ENCODE measurements around the gene FSD1.
"Not testable (repeated sequence)": the region's sequence is repeated elsewhere in the genome, so short reads cannot be mapped to it uniquely, and the experiment has no call there.

Gene FSD1

GRCh38 chr19:4304538-4305256 is at the start of gene FSD1:
FSD1 (plus strand) TSS chr19:4304598; CDS start chr19:4304747, 149 bp downstream.
- peak; percentile 41 to 79 (median 56) for DNase-seq (ENCODE audit: low read depth in 3 of 3)

DNA sequence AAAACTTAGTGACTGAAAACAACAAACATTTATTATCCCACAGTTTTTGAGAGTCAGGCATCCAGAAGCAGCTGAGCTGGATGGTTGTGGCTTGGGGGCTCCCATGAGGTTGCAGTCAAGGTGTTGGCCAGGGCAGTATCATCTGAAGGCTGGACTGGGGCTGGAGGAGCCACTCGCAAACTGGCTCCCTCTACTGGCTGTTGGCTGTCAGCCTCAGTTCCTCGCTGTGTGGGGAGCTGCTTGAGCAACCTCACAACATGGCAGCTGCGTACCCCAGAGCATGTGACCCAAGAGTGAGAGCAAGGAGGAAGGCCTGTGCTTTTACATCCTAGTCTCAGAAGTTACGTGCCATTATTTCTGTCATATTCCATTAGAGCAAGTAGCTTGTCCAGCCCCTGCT is 47.8 kb upstream of the FSD1 start:
- no peak for DNase-seq (ENCODE audit: low read depth in 3 of 3)

DNA sequence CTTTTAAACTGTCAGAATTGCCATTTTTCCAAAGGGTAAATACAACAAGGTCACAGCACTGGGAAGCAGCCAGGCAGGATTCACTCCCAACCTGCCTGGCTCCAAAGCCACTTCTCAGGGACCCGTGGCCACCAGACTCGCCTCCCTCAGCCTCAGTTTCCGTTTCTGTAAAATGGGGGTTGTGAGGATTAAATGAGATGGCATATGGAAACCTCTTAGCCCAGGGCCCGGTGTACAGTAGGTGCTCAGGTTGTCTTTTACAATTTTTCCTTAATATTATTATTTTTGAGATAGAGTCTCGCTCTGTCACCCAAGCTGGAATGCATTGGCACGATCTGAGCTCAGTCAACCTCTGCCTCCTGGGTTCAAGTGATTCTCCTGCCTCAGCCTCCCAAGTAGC is 47.4 kb upstream of the FSD1 start:
- no peak for DNase-seq (ENCODE audit: low read depth in 3 of 3)

DNA sequence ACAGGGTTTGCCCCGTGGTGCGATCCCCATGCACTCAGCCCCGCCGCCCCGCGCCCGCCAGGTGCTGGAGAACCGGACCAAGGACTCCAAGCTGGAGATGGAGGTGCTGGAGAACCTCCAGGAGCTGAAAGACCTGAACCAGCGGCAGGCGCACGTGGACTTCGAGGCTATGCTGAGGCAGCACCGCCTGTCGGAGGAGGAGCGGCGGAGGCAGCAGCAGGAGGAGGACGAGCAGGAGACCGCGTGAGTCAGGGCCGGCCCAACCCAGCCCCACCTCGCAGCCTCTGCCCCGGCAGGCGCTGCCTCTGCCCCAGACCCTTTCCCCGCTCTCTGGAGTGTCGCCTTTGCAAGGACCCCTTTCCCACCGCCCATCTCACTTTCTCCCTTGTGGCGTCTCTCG is 46.2 kb upstream of the FSD1 start:
- no peak for DNase-seq (ENCODE audit: low read depth in 3 of 3)

- no peak for DNase-seq (ENCODE audit: low read depth in 3 of 3)
These were observed 43.7 kb upstream of the FSD1 start for GRCh38 chr19:4260613-4261191.

DNA sequence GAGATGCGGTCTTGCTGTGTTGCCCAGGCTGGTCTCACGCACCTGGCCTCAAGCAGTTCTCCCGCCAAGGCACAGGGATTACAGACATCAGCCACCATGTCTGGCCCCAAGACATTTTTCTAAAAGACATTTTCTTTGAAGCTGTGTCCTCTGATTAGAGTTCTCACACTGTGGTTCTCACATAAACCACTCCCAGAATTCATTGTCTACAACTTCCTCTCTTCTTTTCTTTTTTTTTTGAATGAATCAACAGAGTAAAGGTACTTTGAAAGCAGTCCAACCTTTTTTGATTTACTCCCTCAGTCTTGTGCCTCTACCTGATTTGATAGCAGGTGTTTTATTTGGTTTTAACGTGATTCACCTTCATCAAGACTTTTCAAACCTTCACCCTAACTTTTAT is 39.6 kb upstream of the FSD1 start:
- DNase-seq (ENCODE audit: low read depth in 3 of 3), result no peak

GRCh38 chr19:4266253-4267000 is 38.0 kb upstream of the FSD1 start:
- DNase-seq (ENCODE audit: low read depth in 3 of 3), result no peak

GRCh38 chr19:4267101-4267900 is 37.1 kb upstream of the FSD1 start:
- peak; percentile 11 to 53 (median 40) for DNase-seq (ENCODE audit: low read depth in 3 of 3)

DNA sequence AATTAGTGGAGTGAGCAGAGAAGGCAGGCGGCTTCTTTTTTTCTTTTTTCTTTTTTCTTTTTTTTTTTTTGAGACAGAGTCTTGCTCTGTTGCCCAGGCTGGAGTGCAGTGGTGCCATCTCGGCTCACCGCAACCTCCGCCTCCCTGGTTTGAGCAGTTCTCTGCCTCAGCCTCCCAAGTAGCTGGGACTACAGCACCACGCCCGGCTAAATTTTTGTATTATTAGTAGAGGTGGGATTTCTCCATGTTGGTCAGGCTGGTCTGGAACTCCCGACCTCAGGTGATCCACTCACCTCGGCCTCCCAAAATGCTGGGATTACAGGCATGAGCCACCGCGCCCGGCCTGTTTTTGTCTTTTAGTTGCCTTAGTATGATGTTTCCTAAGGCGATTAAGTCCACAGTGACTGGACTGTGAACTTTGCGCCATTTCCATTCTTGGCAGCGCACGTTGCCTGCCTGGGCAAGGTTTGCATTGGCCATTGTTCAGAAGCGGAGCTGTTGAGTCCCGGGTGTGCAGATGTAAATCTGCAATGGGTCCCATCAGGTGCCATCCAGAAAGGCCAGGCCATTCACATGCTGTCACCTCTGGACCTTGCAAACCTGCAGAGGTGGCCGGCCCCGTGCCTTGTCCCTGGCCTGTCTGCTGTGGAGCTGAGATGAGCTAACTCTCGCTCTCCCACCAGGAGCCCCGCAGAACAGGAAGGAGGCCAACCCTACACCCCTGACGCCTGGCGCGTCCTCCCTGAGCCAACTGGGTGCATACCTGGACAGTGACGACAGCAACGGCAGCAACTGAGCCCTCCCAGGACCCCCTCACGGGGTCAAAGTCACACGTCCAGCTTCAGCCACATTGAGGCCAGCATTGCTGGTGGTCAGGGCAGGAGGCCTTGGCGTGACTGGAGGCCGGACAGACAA is 36.2 kb upstream of the FSD1 start:
- no peak for DNase-seq (ENCODE audit: low read depth in 3 of 3)

GRCh38 chr19:4268816-4269430 is 35.5 kb upstream of the FSD1 start:
- no peak for DNase-seq (ENCODE audit: low read depth in 3 of 3)

GRCh38 chr19:4272894-4273293 is 31.5 kb upstream of the FSD1 start:
- DNase-seq (ENCODE audit: low read depth in 3 of 3), result no peak

GRCh38 chr19:4274321-4274686 is 30.1 kb upstream of the FSD1 start:
- not testable (repeated sequence) for DNase-seq (ENCODE audit: low read depth in 3 of 3)

DNA sequence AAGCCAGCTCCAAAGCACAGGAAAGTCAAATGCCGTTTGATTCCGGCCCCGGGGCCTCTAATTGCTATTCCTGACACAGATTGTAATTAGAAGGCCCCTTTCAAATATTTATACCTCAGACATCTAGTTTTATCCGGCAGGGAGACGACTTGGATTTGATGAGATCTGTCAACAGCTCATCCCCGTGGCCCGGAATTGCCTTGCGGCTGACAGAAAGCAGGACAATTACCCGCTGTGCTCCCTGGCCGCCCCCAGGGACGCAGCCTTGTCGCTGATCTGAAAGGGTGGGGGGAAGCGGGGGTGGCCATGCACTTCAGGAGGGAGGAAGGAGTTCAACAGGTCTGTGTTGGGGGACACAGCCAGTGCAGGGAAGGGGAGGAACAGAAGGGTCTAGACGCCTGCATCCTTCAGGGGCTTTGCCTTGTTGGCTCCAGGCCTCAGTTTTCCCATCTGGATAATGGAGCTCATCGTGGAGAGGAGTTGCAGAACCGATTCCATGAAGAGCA is 27.2 kb upstream of the FSD1 start:
- no peak for DNase-seq (ENCODE audit: low read depth in 3 of 3)

DNA sequence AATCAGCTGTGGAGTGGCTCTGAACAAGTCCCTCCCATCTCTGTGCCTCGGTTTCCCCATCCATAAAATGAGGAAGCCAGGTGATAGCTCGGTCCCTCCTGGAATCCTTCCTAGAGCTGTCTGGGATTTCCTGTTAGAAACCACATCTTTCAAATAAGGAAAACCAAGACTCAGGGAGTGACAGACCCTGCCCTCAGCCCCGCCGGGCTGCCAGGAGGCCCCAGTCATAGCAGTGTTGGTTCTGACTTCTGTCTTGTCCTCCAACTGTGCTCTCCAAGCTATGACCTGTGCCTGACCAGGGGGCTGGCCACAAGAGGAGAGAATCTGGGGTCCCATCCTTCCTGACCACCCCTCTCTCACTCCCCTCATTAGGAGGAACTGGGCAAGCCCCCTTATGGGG is 26.4 kb upstream of the FSD1 start:
- DNase-seq (ENCODE audit: low read depth in 3 of 3), result no peak

DNA sequence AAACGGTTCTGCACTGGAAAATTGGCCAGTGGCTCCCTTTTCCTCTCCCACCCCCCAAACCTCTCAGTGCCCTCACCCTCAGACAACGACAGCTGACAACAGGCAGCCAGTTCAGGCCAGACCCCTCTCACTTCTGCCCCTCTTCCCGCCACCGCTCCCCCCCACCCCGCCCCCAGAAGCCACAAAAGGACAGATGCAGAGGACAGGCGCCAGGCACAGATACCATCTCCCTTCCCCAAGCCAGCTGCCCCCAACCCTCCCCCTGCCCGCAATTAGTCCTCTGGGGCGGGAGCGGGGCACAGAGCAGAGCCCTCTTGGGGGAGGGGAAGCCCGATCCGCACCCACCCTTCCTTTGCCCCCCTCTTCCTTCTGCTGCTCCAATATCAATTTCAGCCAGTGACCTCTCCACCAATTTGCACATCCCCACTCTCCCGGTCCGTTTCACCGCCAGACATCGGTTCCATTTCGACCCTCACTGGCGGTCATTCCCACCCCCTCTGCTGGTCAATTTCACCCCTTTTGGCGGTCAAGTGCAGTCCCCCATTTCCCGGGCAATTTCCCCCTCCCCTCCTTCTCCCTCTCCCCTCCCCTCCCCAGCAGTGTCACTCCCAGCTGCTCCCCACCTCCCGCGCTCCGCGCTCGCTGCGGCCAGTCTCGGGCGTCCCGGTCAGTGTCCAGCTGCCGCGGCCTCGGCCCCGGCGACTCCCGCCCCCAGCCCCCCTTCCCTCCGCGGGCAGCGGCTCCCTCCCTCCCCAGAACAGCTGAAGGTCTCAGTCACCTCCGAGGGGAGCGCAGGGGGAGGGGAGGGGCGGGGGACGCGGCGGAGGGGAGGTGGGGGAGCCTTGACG is 25.8 kb upstream of the FSD1 start, which contains the start of gene SHD:
TSS of gene SHD (plus strand) at position 848 of the 848 bp plus-strand sequence. CDS start 798 bp downstream, outside the sequence.
- no peak for DNase-seq (ENCODE audit: low read depth in 3 of 3)

GRCh38 chr19:4279267-4279529 is 25.2 kb upstream of the FSD1 start:
- no peak for DNase-seq (ENCODE audit: low read depth in 3 of 3)

GRCh38 chr19:4279530-4280422 is 24.6 kb upstream of the FSD1 start:
- no peak for DNase-seq (ENCODE audit: low read depth in 3 of 3)

DNA sequence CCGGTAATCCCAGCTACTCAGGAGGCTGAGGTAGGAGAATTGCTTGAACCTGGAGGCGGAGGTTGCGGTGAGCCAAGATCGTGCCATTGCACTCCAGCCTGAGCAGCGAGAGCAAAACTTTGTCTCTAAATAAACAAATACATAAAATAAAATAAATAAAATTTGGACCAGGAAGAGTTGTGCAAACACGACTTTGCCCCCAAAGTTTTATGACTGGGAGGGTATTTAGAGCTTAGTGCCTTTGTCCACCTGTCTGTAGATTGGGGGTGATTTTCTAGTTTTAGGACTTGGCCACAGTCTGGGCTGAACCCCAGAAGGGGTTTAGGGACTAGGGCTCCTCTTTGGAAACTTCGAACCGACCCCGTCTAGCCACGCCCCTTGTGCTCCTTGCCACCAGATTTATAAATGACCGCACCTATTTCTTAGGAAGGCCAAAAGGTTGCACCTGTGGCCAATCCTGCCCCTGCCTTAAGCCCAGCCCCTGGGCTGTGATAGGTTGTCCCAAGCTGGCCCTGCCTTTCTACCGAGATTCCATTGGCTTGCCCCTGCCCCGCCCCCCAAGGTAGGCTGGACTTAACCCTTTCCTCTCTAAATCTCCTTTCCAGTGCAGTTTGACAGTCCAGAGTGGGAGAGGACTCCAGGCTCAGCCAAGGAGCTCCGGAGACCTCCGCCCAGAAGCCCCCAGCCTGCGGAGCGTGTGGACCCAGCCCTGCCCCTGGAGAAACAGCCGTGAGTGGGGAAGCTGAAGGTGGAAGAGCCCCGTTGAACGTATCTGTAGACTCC is 20.0 kb upstream of the FSD1 start:
- DNase-seq (ENCODE audit: low read depth in 3 of 3), result no peak
